CD4-positive, alpha-beta T cell treated with Interleukin-1 beta for 1 hour (primary cell): ENCODE measurements around the gene NCAPD2.

Source experiments
- DNase-seq, 2 donors: peaks; one replicate each; pipeline ENCODE4 v3.0.0-alpha.2; 2020 to 2022

Gene NCAPD2

GRCh38 chr12:6534945-6535696 is 41.2 kb downstream of the NCAPD2 start:
- peak; percentile 77 to 79 for DNase-seq

- no peak for DNase-seq
Observed at GRCh38 chr12:6535697-6535946, 41.7 kb downstream of the NCAPD2 start.

GRCh38 chr12:6535960-6536847 is 42.3 kb downstream of the NCAPD2 start:
- DNase-seq = no peak

GRCh38 chr12:6536894-6537579 is 43.1 kb downstream of the NCAPD2 start:
- DNase-seq = peak in 1 of 2 donors; percentile 15

- peak; percentile 84 to 87 for DNase-seq
Observed at GRCh38 chr12:6537580-6538419, 43.9 kb downstream of the NCAPD2 start.

GRCh38 chr12:6538420-6539313 is 44.8 kb downstream of the NCAPD2 start:
- DNase-seq = peak in 1 of 2 donors; percentile 11

GRCh38 chr12:6539314-6539682 is 45.4 kb downstream of the NCAPD2 start:
- DNase-seq = no peak

- DNase-seq = no peak
Observed at GRCh38 chr12:6539707-6540134, 45.8 kb downstream of the NCAPD2 start.

- DNase-seq = peak; percentile 34 to 40
Observed at GRCh38 chr12:6540181-6540877, 46.4 kb downstream of the NCAPD2 start.

- DNase-seq = no peak
Observed at GRCh38 chr12:6541371-6542165, 47.7 kb downstream of the NCAPD2 start.

- DNase-seq = peak in 1 of 2 donors; percentile 12
Observed at GRCh38 chr12:6542209-6543009, 48.5 kb downstream of the NCAPD2 start.

GRCh38 chr12:6546016-6546415 is 52.1 kb downstream of the NCAPD2 start:
- no peak for DNase-seq

- DNase-seq = no peak
Observed at GRCh38 chr12:6547566-6547965, 53.7 kb downstream of the NCAPD2 start.

GRCh38 chr12:6547987-6548386 is 54.1 kb downstream of the NCAPD2 start:
- no peak for DNase-seq

GRCh38 chr12:6548556-6548955 is 54.7 kb downstream of the NCAPD2 start:
- no peak for DNase-seq

- no peak for DNase-seq
Observed at GRCh38 chr12:6548966-6549683, 55.2 kb downstream of the NCAPD2 start.

- no peak for DNase-seq
Observed at GRCh38 chr12:6549684-6550151, 55.8 kb downstream of the NCAPD2 start.

- DNase-seq = peak in 1 of 2 donors; percentile 38
Observed at GRCh38 chr12:6550294-6551062, 56.6 kb downstream of the NCAPD2 start.
